ENCODE results near the gene USP54. TPM values are rescaled to one million over a fixed set of nuclear protein-coding genes. Genes with fewer than 3 reads are reported as not detected.

USP54 gene
- polyA plus RNA-seq, 1 of the 3 experiments (the other 2 are of a cell fraction): 6.5 TPM

DNA sequence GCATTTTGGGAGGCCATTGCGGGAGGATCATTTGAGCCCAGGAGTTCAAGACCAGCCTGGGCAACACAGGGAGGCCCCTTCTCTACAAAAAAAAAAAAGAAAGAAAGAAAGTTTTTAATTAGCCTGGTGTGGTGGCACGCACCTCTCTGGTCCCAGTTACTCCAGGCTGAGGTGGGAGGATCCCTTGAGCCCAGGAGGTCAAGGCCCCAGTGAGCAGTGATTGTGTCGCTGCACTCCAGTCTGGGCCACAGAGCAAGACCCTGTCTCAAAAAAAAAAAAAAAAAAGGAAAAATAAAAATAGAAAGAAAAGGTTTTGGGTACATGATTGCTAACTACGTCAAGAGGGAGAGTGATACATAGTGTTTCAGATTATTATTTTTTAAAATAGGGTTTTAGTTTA is 2.0 kb upstream of the USP54 start (continued):
- TF ChIP-seq ELF1 (IDR thresholded peaks at IDR 0.05) (no peak), POLR2AphosphoS5 (IDR thresholded peaks at IDR 0.05; ENCODE audit: low read depth, low read length) (no peak), SMC3 (IDR thresholded peaks at IDR 0.05; ENCODE audit: low read depth, low read length) (no peak), GABPA (IDR thresholded peaks at IDR 0.05; ENCODE audit: low read depth) (no peak), RFX5 (IDR thresholded peaks at IDR 0.05; ENCODE audit: low read length) (no peak), ZBTB33 (IDR thresholded peaks at IDR 0.05; ENCODE audit: borderline replicate concordance, low read depth) (no peak), NRF1 (IDR thresholded peaks at IDR 0.05; ENCODE audit: low read depth, low read length) (no peak), EZH2phosphoT487 (IDR thresholded peaks at IDR 0.05; ENCODE audit: borderline replicate concordance, low read depth) (no peak)

GRCh38 chr10:73591935-73592699 is 975 bp upstream of the USP54 start:
- Histone ChIP-seq H3K9me3 (no peaks in the 10 kb centered on the region), H3F3A (replicated peaks; ENCODE audit: insufficient read depth) (peaks cover 15% of the 10 kb centered on the region), H4K20me1 (ENCODE audit: insufficient read depth) (no peaks in the 10 kb centered on the region), H2AFZ (ENCODE audit: low read depth) (peak overlapping the region; percentile 42; the same call in 1 of the 2 replicates), H3K9ac (peak overlapping the region; percentile 44; the same call in 1 of the 2 replicates), H3K4me3 (ENCODE audit: low read depth in 2 of 2, low read length in 1 of 2) (0 out of 4 replicates have a peak overlapping the region, but pooled peaks of 1 of the 2 experiments have one; percentile 16), H3K27me3 (ENCODE audit: insufficient read depth) (no peaks in the 10 kb centered on the region), H3K4me1 (ENCODE audit: control insufficient read depth in 1 of 2, insufficient read depth in 2 of 2, low read depth in 1 of 2, low read length in 1 of 2) (peaks cover 2 to 31% of the 10 kb centered on the region in 2 experiments), H3K4me2 (peak overlapping the region; percentile 63), H3K9me2 (no peaks in the 10 kb centered on the region), H3K27ac (ENCODE audit: low read depth in 2 of 2, low read length in 1 of 2) (peak overlapping the region; percentile 61 to 67; a peak in 2 of 4 replicates), H3K36me3 (replicated peaks in 1 of 2; ENCODE audit: control insufficient read depth in 1 of 2, insufficient read depth in 2 of 2, low read length in 1 of 2) (no peaks in the 10 kb centered on the region), H3K79me2 (ENCODE audit: insufficient read depth) (no peaks in the 10 kb centered on the region; the same call in 1 of the 2 replicates)
- ChIA-PET POLR2A (no interaction called here), CTCF (interaction anchor here (1.3 to 1.6 kb wide), 2 partner anchors 18 to 52 kb away, joined by 3 to 4 read pairs; no protein-coding TSS in a partner anchor)
- peak; percentile 17 for DNase-seq
- peak; percentile 38; the same call in 1 of the 2 replicates for TF ChIP-seq USF1 (IDR thresholded peaks at IDR 0.05; ENCODE audit: borderline replicate concordance, low read depth)
- TF ChIP-seq, protein P1, sequence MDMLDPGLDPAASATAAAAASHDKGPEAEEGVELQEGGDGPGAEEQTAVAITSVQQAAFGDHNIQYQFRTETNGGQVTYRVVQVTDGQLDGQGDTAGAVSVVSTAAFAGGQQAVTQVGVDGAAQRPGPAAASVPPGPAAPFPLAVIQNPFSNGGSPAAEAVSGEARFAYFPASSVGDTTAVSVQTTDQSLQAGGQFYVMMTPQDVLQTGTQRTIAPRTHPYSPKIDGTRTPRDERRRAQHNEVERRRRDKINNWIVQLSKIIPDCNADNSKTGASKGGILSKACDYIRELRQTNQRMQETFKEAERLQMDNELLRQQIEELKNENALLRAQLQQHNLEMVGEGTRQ (IDR thresholded peaks at IDR 0.05; ENCODE audit: borderline replicate concordance, low read depth, low read length): no peak
- WGBS (ENCODE audit: low lambda C conversion rate): 57% methylated on average over 3 of the region's 3 CpGs
